ENCODE measurements around the gene SPATA1.
"Not testable (repeated sequence)": the region's sequence is repeated elsewhere in the genome, so short reads cannot be mapped to it uniquely, and the experiment has no call there.

Gene SPATA1, protein sequence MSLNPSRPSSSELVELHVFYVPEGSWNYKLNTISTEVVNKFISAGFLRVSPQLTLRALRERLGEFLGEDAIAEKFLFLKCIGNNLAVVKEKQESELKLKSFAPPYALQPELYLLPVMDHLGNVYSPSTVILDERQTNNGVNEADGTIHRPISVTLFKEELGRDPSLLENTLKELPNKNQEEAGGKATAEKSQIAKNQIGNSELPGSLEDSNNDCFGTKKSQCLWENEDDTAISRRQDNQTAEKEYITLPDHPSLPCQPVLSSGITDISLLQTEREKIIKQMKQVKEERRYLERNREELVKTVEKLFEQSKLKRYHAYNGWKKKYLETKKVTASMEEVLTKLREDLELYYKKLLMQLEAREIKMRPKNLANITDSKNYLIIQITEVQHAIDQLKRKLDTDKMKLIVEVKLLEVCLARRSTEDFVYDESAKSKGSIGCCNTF

DNA sequence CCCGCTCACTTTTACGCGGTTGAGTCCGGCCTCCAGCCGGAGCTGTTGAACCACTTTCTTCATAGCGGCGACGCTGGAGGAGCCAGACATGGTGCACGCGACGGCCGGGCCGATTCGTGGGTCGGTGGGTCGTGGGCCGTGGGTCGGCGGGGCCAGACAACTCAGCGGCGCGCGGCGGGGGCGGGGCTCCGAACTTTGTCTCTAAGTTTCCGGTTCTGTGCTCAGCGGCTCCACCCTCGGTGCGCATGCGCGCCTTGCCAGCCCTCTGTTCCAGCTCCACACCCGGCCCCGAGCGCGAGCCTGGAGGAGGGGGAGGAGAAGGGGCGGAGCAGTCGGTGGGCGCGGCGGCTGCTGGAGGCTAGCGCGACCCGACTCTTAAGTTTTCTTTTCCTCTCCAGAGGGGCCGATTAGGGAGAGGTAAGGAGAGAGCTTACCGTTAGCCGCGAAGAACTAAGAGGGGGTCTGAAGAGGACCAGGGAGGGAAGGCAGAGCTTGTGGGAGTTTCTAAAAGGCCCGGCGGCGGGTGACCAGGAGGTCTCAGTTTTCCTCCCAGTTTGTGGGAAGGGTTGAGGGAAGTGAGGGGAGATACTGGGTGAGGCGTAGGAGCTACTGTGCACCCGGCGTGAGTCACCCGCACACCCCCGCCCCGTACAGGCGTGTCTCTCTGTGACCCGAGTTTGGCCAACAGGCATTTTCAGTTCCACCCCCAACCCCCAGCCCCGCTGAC lies at the start of gene SPATA1, which contains the start of gene GNG5:
SPATA1 (plus strand) TSS at position 385 of the 727 bp plus-strand sequence. CDS start 9,974 bp downstream, outside the sequence.
GNG5 (minus strand) TSS at position 580 of the 727 bp plus-strand sequence; CDS start at position 90, 490 bp downstream.
- DNase-seq: peak; percentile 89

DNA sequence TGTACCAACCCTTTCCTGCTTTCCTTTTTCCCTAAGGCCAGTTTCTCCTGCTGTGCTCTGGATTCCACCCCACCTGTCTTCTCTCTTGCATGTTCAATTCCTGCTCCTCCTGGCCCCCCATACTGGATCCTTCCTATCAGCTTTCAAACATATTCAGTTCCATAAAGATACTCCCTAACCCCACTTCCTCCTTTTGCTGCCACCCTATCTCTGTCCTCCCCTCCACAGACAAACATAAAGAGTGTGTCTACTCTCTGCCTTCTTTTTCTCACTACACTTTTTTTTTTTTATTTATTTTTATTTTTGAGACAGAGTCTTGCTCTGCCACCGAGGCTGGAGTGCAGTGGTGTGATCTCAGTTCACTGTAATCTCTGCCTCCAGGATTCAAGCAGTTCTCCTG lies 44.1 kb upstream of the SPATA1 start:
- no peak for DNase-seq

DNA sequence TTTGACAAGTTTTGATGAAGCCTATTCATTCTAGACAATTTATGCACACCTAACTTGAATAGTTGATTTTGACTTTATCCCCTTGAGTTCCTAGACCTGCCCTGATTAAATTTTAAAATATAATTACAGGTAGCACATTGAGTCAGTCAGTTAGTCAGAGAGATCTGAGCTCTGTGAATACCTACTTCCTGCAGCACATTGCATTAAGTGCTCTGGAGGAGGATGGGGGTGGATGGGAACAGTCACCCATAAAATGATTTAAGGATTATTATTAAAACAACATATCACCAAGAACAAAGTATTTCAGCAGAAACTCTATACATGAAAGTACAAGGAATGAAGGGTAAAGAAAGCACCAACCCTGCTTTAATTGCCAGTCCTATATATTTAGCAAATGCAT lies 38.9 kb upstream of the SPATA1 start:
- DNase-seq: no peak

DNA sequence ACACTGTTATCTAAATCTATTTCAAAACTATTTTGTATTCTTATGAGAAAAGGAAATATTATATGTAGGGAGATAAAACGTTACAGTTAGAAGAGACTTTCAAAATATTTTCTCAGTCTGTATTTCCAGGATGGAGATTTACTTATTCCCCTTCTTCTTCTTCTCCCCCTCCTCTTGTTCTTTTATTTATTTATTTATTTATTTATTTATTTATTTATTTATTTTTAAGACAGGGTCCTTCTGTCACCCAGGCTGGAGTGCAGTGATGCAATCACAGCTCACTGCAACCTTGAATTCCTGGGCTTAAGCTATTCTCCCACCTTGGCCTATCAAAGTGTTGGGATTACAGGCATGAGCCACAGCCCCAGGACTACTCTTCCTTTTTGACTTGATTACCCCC lies 30.0 kb upstream of the SPATA1 start:
- no peak for DNase-seq

DNA sequence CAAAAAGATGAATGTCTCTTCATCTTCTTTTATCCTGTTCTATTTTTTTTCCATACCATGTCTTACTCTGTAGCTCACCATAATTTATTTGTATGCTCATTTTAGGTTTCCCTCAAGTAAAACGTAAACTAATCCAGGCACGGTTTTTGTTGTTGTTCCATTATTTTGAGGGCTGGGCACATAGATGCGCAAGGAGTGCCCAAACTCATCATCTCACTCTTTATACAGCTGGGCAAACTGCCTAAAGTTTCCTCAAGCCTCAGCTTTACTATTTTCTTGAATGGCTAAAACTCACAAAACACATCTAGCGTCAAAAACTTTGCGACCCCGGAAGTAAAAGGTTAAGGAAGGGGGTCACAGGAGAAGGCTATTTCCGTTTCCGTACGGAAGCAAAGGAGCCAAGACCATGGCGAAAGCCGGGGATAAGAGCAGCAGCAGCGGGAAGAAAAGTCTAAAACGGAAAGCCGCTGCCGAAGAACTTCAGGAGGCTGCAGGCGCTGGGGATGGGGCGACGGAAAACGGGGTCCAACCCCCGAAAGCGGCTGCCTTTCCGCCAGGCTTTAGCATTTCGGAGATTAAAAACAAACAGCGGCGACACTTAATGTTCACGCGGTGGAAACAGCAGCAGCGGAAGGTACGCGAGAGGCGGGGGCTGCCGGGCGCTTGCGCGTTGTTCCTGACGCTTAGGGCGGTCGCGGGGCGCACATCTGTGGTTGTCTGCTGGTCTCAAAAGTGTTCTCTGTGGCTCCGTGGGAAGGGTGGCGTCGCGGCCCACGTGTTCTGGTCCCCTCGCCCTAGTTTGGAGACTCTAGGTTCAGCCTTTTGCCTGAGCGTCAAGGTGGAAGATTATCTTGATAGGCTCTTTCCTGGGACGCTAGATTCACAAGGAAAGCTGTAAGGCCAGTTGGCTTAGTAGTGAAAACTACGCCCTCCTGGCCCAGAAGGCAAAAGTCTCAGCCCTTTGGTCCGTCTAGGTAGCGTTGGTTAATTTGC lies 27.0 kb upstream of the SPATA1 start, which contains the start of gene RPF1:
RPF1 (plus strand) TSS at position 391 of the 993 bp plus-strand sequence; CDS start at position 407, 16 bp downstream.
- peak; percentile 77 for DNase-seq

DNA sequence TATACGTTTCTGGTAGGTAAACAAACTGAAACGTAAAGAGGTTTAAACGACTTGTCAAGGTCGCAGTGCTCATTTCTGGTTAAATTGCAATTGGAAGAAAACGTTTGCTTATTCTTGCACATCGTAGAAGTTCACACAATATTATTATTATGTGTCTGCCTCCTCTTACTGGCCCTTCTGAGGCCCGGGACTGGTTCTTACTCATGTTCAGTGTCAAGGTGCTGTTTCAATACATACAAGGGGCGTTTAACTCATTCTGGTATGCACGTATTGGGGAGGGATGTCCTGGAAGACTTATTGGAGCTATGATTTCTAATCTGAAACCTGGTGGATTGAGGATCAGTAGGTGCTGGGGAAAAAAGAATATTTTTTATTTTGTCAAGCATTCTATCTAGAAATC lies 26.2 kb upstream of the SPATA1 start:
- DNase-seq: no peak

DNA sequence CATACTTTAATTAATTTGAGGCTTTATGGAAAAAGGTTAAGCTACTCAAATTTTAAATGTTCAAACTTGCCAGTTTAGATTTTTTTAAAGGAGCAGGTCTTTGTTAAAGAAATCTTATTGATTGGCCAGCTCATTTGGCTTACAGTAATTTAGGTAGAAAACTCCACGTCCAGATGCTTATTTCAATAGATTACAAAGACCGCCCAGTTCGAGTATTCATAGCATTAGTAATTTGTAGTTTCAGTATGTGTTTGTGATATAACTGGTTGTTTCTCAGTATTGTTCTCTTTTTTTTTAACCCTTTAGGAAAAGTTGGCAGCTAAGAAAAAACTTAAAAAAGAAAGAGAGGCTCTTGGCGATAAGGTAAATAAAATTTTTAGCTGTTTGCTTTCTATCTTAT lies 25.5 kb upstream of the SPATA1 start:
- no peak for DNase-seq

DNA sequence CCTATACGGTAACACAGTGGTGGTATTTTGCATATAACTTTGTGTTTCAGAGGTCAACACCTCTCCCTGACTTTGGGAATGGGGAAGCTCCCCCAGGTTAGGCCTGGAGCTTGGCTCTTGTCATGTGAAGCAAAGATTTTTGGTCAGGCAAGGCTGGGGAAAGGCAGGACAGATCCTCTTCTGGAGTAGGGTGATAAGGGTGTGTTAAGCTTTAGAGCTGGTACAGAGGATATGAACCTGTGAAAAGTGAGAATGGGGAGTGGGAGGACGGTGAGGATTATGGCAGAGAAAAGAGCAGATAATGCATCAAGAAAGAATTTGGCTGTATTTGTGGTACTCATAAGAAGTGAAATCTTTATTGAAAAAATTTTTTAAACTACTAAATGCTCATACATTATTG lies 24.9 kb upstream of the SPATA1 start:
- DNase-seq: no peak

DNA sequence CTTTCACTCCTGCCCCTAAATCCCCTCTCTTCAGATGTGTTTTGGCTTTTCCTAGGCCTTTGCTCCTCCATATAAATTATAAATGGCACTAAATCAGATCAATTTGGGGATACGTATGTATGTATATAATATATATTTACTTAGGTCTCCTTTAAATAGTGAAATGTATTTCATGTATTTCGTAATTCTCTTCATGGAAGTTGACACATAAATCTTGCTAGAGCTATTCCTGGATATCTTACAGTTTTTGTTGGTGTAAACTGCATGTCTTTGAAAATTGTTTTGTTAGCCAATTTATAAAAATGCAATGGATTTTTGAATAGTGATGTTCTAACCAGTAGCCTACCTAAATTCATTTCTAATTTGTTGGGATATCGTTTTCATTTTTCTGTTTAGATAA lies 18.1 kb upstream of the SPATA1 start:
- DNase-seq: no peak

DNA sequence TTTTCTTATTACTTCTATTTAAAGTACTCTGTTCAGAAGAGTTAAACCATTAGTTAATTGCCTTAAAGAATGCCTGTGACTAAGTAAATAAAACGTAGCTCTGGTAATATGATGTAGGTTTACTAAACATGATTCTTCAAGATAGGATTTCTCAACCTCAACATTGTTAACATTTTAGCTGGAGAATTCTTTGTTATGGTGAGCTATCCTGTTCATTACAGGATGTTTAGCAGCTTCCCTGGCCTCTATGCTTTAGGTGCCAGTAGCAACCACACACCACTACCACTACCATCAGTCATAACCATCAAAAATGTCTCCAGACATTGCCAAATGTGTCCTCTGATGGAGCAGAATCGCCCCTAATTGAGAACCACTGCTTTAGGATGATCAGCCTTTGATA lies 16.4 kb upstream of the SPATA1 start:
- no peak for DNase-seq

DNA sequence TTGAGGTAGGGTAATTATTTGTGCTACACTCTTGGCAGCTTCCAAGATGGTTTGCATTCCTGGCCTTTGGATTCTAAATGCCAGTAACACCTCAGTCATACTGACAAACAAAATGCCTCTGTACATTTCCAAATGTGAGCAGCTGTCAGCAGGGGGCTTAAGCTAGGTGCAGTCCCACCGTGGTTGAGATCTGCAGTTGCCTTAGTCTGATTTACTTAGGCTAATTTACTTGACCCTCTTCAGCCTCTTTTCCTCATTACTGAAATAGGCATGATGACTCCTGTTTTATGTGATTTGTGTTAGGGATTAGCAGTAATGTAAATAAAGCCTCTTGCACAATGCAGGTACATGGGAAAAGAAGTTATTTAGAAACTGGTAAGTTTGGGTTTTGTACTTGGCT lies 13.5 kb upstream of the SPATA1 start:
- DNase-seq: no peak

DNA sequence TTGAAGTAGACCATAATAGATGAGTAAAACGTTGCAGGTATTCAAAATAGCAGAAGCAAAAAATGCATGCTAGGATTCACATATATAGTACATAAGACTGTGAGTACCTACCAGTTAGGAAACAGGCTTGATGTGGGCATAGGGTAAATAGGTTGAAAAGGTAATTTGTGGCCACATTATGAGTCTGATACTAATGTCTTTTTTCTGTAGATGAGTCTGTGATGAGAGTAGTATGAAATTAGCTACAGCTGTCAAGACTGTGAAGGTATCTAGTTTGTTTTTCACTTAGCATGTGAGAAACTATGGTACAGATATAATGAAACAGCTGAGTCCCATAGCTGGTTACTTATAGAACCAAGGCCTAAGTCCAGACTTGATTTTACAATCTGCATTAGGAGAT lies 12.4 kb upstream of the SPATA1 start:
- no peak for DNase-seq

DNA sequence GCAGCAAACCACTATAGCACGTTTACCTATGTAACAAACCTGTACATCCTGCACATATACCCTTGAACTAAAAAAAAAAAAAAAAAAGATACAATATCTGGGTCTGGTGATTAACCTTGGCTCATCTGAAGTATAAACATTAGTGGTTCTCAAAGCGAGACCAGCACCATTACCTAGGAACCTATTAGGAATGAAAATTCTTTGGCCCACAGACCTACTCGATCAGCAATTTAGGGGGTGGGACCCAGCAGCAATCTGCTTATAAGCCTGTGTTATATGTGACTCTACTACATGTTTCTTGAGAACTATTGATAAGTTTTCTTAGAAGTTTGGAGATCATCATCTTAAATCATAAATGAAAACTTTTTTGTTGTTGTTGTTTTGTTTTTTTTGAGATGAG lies 9.7 kb upstream of the SPATA1 start:
- no peak for DNase-seq

DNA sequence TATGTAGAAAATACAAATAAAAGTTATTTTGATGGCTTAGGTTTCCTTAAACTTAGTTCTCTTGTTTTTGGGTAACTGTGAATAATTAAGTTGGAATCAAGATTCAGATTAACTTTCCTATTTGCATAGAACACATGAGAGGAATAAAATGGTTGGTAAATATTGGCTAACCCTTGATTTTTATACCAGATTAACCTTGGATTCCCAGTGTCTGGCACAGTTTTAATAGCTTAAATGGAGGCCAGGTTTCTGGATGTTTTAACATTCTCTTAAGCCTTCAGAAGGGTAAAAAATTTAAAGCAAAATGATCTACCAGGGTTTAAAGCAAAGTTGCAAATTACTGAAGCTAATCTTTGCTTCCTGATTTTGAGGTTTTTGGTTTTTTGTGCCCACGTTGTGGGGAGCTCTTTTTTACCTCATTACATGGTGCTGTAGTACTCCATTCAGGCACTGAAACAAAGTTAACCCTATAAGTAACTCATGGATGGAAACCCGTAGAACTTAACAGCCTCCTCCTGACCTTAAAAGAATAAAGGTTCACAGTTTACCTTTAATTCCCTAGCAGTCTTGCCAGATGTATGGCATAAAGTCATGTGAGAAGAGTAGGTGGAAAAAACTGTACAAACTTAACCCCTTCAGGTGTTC lies 8.4 kb upstream of the SPATA1 start:
- no peak for DNase-seq

DNA sequence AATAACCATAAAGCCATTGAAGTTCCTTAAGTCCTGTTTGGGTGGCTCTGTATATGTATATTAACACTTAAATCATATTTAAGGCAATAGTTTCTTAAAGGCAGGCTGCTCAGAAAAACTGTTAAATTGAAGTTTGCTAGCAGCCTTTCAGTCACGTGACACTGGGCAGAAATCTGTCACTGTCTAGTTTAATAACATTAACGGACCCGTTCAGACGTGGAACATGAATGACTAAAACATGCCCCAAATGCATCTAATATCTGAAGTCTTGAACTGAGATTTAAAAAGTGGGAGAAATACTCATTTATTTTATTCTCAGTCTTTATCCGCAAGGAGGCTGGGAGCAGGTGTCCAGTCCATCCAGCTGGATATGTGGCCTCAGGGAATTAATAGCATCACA lies 3.3 kb upstream of the SPATA1 start:
- DNase-seq: no peak

DNA sequence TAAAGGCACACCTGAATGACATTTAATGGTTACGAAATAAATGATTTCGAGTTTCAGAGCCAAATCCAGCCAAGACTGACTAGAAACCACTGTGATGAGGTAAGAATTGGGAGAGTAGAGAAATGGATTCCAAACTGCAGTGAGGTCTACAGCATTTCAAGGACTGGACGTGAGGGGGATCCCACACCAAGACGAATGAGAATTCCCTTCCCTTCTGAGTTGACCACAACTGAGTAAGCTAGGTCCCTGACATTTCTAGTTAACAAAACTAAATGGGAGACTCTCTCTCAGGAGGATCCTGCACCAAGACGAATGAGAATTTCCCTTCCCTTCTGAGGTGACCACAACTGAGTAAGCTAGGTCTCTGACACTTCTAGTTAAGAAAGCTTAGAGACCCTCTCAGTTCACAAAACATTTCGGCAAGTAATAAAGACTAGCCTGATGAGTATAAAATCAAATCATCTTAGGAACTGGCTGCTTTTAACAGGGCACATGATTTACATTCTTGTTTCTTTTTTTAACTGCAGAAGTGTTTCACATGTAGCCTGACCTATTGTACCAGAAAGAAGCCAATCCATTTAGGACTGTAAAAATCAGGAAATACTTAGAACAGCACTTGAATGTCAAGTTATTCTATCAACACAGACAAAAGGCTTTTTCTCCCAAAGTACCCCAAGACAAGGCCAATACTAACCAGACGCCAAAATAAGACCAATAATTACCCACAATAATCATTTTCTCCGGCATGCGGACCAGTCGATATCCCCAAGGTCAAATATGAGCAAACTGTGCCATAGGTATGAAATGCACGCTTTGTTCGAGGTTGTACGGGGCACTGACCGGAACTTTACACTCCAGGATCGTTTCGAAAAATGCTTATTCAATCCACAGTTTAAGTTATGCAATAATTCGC lies 1.4 kb upstream of the SPATA1 start:
- peak; percentile 62 for DNase-seq

DNA sequence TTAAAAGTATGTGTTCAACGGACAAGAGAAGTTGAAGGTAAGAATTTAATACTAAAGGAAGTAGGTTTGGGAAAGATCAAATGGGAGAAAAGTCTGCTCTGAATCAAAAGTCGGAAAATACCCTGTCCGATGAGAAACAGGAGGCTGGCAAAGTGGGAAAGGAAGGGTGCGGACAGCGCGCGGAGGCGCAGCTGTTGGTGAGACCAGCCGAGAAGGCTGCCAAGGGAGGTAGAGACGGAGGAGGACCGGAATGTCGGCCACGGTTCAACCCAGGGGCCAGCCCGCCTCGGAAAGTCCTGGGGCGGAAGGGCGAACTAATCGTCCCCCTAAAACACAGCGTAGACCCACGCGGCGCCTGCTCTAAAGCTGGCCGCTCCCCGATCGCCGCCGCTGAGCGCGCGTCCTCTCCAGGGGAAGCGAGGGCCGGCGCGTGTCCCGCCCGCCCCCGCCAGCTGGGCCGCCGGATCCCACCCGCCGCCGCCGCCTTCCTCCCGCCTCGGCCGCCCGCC lies 639 bp upstream of the SPATA1 start:
- DNase-seq: peak; percentile 43

DNA sequence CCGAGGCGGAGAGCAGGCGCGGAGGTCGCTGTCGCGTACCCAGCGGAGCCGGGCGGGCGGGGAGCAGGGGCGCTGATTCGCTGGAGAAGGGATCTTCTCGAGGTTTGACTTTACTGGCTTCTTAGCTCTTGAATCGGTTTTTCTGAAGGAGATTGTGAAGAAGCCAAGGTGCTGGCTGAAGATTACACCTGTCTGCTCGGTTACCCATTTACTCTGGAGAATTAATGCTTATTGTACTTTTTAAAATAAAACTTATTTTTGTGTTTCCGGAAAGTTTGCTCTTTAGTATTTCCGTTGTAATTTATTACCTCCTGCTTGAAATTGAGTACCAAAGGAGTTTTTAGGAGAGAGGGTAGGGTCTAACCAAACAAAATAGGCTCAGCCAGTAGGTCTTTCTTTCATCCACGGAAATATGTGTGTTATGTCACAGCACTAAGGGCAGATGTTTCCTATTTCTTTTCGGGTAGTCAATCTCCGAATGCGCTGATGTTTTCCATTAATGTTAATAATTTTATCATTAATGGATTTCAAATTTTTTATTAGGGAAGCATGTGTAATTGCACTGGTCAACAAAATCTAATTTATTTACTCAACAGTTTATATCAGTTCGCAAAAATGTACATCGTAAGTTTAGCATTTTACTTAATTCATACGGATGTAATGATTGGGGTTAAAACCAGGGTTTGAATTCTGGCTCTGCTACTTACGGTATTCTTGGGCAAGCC lies 705 bp downstream of the SPATA1 start:
- no peak for DNase-seq

DNA sequence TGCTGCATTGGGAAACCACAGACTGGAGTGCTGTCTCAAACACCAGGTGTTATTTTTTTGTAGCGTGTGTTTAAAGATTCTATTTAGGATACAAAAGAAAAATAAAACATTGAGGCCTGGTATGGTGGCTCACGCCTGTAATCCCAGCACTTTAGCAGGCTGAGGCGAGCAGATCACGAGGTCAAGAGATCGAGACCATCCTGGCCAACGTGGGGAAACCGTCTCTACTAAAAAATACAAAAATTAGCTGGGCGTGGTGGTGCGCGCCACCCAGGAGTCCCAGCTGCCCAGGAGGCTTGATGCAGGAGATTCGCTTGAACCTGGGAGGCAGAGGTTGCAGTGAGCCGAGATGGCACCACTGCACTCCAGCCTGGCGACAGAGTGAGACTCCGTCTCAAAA lies 1.7 kb downstream of the SPATA1 start:
- DNase-seq: not testable (repeated sequence)

DNA sequence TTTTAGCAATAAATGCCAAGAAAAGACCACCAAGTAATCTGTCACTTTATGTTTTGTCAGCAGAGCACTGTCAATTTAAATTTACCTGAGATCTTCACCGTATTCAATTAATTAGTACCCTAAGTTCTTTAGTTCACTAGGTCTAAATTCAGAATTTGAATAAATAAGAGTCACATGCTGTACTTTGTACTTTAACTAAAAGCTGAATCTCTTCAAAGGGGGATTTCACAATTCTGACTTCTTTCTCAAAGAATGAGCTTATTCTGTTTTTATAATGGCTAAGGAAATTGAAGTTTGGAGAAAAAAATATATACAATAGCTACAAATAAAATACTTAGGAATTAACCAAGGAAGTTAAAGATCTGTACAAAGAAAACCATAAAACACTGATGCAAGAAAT lies 2.3 kb downstream of the SPATA1 start:
- DNase-seq: no peak

All from NCI-H226 (cell line).